DMS 273 (cell line): ENCODE measurements around the gene ALOX15.
"Not testable (repeated sequence)": the region's sequence is repeated elsewhere in the genome, so short reads cannot be mapped to it uniquely, and the experiment has no call there.

Experiments
- DNase-seq: peaks from one replicate; lab custom pipeline; 2025; ENCODE audit not compliant: unreplicated experiment; lab: John Stamatoyannopoulos, UW

The ALOX15 gene

DNA sequence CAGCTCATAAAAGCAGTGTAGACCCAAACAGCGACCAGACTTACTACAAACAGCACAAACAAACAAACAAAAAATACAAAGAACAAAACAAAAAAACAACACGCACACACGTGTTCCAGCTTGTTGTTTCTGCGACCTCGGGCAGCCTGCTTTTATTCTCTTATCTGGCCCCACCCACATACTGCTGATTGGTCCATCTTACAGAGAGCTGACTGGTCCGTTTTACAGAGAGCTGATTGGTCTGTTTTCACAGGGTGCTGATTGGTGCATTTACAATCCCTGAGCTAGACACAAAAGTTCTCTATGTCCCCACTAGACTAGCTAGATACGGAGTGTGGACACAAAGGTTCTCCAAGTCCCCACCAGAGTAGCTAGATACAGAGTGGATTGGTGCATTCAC is 14.5 kb upstream of the ALOX15 start:
- not testable (repeated sequence) for DNase-seq

DNA sequence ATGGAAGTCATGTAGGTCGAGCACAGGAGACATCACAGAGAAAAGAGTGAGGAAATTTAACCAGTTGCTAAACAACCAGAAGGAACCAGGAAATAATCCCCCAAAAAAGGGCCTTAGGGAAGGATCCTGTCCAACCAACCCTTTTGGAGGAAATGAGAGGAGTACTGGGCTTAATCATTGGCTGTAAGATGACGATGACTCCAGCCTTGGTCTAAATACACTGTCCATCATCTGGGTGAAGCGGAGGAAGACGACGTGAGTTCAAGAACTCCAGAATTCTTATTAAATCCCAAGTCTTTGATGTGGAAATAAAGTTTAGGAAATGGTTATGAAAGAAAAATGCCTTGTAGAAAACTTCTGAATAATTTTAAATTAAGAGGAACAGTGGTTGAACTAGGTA is 11.5 kb upstream of the ALOX15 start:
- DNase-seq: no peak

DNA sequence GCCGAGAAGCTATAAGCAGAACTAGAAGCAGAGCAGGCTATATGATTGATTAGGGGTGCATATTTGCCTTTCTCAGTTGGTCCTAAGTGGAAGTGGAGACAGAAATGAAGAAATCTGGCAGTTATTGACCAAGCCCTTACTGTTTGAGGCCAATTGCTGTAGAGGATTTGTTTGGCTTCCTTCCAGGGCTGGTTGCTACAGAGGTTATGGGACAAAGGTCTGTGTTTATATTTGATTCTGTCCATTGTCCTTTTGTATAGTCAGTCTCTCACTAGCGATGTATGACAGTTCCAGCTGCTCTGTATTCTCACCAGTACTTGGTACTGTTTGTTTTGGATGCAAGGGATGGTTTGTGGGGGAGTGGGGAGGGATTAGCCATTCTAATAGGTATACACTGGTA is 7.3 kb upstream of the ALOX15 start:
- DNase-seq: no peak

DNA sequence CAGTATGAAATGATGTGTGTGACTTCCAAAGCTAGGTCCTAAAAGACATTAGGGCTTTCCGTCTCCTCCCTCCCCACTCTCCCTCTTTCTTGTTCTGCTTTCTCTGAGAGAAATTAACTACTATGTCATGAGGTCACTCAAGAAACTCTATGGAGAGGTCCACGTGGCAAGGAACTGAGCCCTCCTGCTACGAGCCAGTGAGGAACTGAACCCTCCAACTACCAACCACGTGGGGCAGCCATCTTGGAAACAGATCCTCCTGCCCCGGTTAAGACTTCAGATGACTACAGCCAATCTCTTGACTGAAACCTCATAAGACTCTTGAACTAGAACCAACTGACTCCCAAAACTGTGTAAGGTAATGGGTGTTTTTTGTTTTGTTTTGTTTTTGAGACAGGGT is 4.2 kb upstream of the ALOX15 start:
- no peak for DNase-seq

DNA sequence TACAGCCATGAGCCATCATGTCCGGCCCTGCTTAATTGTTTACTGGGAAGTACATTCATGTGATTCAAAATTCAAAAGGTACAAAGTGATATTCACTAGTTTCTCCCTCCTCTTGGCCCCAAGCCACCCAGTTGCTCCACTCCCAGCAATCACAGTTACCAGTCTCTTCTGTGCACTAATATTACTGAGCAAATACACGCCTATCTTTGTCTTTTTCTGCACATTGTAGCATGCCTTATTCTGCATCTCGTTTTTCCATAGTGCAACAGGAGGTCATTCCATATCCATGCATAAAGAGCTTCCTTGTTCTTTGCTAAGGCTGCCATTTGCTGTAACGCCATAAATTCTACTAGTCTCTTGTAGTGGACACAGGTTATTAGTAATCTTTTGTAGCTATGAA is 2.2 kb upstream of the ALOX15 start:
- DNase-seq: no peak

DNA sequence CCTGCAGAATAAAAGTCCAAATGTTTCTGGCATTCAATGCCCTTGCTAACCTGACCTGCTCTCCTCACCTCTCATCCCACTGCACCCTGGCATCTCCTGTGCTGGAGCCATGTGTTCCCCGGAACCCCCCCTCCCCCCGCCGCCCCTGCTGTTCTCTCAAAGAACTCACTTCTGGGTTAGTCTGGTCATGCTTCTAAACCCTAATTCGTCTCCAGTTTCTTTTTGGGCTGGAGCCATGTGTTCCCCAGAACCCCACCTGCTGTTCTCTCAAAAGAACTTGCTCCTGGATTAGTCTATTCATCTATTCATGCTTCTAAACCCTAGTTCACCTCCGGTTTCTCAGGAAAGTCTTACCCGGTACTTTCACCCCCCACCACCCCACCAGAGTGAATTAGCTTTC is 808 bp upstream of the ALOX15 start:
- peak; percentile 40 for DNase-seq

DNA sequence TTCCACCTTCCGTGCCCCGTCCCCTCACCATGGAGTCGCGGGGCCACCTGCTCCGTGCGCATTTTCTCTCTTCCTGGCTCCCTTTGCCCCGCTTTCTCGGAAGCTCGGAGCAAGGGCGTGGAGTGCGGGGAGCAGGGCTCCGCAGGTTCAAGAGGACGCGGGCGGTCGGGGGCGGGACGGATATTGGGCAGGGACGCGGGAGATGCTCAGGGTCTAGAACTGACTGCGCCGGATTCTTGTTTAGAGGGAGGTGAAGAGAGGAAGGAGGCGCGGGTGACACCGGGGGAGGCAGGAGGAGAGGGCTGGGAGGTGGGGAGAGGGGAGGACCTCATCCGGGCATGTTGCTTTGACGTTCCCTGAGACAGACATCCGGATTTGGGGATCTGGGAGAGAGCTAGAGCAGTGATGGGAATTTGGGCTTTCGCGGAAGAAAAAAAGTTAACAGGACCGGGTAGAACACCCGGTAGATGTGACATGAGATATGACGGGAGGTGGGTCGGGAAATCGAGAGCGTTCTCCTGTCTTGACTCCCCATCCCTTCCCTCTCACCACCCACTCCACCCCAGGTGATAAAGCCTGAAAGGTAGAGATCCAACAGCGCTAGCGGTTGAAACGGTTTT is 799 bp downstream of the ALOX15 start:
- DNase-seq: peak; percentile 28

DNA sequence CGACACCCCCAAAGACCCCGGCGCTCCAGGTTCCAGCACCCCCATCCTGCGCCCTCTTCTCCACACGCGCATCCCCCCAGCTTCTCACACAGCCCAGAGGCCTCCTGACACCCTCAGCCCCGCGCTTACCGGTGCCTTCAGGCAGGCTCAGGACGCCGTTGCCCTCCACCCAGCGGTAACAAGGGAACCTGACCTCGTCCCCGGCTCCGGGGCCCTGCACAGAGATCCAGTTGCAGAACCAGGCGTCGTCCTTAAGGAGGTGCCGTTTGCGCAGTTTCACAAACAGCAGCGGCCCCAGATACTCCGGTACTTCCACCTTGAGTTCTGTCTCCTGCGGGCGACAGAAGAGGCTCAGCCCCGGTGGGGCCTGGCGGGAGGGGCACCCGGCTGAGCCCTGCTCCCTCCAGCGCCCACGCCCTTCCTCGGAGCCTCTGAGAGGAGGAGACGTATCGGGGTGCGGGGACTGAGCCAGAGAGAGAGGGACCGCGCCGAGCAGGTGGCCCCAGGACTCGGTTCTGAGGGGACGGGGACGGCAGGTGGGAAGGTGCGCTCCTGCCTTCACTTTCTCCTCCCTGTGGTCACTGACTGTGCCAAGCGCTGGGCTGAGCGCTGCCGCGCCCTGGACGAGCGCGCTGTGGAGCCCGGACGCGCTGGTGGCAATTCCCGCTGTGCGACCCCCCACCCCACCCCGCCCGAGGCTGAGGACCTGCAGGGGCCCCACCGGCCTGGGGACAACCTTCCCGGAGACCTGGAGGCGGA is 2.0 kb downstream of the ALOX15 start:
- DNase-seq: peak; percentile 77

DNA sequence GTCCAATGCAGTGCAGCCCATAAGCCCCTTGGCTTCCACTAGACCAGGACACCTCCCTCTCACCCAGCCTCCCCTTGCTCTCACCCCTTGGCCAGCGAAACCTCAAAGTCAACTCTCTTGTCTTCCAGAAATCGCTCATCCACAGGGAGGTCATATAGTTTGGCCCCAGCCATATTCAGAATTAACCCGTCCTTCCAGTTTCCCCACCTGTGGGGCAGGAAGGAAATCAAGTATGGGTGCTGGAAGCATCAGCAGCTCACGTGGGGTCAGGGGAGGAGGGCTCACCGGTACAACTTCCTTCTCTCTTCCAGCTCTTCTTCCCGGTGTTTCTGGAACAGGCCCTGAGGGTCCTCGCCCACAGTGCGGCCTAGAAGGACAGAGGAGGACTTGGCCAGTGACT is 2.7 kb downstream of the ALOX15 start:
- DNase-seq: not testable (repeated sequence)

DNA sequence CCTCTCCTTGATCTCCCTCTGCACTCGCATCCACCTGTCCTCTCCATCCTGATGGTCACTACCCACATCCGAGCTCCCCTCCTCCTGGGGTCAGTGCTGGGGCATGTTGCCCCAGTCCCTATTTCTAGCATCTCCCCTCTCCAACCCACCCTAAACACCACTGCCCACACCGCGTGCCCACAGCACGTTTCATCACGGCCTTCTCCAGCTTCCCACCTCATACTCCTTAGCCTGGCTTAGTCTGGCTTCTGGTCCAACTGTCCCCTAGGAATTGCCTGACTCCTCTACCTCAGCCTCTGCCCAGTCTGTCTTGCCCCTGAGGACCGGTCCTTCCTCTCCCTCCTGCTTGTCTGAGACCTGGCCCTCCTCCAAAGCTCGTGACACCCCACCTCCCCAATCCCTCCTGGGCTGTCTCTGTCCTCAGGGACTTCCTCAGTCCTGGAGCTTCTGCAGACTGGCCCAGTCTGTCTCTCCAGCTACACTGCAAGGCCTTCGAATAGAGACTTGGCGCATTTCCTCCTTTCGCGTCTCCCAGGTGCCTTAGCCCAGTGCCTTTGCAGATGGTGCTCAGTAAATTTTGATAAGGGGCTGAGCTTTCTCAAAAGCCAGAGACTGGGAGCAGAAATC is 4.9 kb downstream of the ALOX15 start:
- DNase-seq: no peak

DNA sequence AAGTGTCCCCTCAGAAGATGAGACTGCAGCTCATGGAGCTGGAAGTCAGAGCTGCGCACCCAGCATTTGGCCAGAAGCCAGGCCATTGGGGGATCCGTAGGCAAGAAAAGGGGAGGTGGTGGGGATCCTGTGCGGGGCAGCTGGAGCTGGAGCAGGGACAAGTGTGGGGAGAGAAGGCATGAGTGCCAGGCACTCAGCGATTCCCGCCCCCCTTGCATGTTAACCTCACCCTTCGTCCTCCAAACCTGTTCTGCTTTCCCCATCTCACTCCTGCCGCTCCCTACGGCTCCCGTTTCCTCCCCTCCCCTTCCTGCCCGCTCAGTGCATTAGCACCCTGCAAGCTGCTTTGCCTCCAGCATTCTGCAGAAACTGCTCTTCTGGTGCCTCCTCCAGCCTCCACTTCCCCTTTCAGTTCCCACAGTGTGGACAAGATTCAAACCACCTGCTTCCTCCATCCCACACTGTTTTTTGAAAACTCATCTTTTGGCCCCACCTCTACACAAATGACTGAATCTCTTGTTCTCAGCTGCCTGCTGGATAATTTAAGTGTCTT is 5.6 kb downstream of the ALOX15 start:
- DNase-seq: peak; percentile 24

DNA sequence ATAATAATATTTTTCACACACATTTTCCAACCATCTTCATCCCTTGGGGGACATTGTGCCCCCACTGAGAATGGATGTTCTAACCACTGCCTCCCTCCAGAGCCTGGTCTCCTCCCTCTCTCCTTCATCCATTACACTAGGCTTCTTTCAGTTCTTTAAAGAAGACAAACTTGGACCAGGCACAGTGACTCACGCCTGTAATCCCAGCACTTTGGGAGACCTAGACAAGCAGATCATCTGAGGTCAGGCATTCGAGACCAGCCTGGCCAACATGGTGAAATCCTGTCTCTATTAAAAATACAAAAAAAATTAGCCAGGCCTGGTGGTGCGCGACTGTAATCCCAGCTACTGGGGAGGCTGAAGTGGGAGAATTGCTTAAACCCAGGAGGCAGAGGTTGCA is 6.5 kb downstream of the ALOX15 start:
- DNase-seq: no peak

DNA sequence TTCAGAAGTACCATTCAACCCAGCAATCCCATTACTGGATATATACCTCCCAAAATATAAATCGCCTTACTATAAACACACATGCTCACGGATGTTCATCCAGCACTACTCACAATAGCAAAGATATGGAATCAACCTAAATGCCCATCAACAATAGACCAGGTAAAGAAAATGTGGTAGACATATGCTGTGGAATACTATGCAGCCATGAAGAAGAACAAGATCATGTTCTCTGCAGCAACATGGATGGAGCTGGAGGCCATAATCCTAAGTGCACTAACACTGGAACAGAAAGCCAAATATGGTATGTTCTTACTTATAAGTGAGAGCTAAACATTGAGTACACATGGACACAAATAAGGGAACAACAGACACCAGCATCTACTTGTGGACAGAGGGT is 7.8 kb downstream of the ALOX15 start:
- no peak for DNase-seq

DNA sequence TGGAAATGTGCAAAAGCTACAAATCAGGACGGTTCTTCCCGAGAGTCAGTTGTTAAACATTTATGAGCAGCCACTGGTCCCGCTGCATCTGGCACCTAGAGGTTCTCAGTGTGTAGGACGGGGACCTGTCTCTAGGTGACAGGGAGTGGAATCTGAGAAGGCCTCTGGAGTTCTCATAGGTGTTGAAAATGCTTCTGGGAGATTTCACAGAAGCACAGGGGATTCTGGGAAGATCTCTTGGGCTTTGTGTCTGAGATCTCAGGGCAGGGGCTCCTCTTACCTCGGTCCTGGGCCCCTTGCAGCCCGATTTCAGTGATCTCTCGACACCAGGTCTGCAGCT is 8.9 kb downstream of the ALOX15 start:
- no peak for DNase-seq

DNA sequence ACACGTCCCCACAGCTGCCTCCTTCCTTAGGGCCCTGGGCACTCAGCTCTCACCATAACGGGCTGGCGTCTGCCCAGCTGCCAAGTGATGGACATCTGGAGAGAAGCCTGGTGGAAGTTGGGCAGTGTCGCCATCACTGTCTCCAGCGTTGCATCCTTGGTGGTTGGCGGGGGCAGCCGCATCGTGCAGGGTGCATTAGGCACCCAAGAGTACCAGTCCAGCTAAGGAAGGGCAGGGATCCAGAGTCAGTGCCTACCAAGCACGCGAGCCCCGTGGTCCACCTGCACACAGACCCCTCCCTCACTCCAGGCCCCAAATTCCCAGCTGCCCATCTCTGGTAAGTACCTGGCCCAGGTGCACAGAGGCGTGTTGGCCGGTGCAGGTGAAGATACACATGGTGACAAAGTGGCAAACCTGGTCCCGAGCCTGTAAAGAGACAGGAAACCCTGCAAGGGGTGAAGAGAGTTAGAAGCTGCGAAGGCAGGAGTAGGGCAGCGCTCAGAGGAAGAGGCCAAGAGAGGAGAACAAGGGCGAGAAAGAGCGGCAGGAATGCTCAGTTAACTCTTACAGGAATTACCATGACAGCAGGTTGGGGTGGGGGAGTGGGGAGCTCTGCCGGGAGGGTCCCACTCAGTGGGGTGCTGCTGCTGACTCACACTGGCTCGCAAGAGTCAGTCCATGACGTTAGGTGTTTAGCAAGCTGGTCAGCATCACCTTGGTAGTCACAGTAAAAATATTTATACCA is 9.5 kb downstream of the ALOX15 start:
- DNase-seq: no peak

DNA sequence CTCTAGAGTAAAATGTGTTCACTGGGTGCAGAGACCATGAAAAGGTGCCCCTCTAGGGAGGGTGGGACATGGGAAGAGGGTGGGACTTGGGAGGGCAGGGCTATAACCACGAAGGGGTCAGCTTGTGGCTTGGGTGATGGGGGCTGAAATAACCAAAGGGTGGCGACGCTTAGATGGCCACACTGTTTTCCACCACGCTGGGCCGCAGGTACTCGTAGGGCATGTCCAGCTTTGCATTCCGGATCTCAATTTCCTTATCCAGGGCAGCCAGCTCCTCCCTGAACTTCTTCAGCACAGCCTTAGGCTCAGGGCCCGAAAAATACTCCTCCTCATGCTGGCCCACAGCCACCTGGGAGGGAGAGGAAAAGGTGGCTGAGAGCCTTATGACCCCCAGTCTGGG is 10.0 kb downstream of the ALOX15 start:
- no peak for DNase-seq

DNA sequence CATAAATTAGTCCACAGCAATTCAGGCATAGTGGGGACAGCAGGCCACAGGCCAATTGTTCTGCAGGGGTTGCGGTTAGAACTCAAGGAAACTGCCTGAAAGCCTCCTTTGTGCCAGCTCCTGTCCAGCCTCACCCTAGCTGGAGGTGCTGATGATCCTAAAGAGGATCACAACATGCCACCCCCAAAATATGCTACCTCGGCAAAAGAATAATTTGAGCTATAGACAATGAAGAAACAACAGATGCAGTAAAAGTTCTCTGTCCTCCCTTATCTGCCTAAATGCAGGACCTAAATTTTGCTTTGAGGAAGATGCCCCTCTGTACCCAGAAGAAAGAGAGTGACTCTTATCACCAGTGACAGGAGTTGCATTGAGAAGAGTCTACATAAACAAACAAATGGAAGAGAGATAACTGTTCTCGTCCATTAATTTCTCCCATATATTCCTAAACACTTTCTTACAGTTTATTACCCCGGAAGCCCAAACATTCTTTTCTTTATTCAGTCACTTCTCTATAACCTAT is 14.7 kb downstream of the ALOX15 start:
- DNase-seq: no peak

DNA sequence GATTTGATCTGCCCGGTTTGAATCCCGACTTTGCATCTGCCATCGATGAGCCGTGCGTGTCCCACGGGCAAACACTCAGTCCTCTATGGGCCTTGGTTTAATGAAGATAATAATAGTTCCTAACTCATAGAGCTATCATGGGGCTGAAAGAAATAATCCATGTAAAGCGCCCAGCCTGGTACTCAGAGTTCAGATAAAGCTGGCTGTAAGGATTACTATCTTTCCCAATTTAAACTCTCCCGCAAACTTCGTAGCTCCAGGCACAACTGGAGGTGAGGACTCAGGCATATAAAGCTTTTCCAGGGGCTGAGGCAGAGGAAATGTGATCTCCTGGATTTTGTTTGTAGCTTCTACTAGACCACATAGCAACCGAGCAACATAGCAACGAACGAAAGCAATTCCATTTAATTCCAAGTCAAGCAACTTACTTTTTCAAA is 16.3 kb downstream of the ALOX15 start:
- peak; percentile 29 for DNase-seq

DNA sequence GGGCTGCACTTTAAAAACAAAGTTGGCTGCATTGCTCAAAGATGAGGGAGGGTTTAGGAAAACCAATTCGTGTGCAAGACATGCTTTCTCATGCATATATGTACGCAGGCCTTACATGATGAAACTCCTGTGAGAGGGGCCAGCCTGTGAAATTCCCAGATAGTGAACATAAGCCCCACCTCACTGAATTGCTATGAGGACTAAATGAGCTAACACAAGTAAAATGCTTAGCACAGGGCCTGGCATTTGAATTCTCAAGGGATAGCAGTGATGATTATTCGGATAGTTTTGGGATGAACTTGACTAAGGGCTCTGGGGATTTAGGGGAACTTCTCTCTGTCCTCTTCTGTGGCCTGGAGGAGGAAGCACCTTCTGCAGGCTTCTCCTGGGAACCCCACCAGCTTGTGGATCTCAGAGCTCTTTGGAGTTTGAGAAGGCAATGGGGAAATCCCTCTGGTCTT is 17.0 kb downstream of the ALOX15 start:
- DNase-seq: not testable (repeated sequence)

DNA sequence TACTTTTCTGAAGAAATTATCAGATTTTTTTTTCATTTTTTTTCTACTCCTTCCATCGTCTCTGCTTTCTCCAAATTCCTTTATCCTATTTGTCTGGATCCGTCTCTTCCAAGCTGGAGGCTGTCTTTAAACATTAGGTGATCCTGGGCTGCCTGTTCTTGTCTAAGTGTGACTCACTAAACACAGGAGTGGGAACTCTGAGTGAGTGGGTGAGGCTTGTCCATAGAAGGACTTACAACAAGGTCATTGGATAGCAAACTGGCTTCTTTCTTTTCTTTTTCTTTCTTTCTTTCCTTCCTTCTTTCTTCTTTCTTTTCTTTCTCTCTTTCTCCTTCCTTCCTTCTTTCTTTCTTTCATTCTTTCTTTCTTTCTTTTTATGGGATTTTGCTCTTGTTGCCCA is 18.2 kb downstream of the ALOX15 start:
- no peak for DNase-seq

DNA sequence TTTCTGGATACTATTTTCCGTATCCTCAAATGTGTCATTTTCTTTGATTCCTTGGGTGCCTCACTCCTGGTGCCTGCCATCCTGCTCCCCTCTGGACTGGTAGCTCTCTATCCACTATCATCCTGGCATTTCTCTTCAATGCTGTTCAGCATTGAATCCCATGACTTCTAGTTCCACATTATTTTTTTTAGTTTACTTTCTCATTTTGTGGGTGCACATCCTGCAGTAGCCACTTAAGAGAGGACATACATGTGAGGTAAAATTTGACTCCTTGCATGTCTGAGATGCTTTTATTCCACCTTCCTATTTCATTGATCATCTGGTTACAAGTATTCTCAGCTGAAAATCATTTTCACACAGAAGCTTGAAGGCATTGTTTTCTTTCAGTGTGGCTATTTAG is 19.1 kb downstream of the ALOX15 start:
- DNase-seq: no peak
